ENCODE data around the gene FAM13C. TPM values are rescaled to one million over a fixed set of nuclear protein-coding genes. Genes with fewer than 3 reads are reported as not detected.

Gene FAM13C
- total RNA-seq, 4 donors from 2014 or later, result 2.8 to 26.9 (median 7.1) TPM

DNA sequence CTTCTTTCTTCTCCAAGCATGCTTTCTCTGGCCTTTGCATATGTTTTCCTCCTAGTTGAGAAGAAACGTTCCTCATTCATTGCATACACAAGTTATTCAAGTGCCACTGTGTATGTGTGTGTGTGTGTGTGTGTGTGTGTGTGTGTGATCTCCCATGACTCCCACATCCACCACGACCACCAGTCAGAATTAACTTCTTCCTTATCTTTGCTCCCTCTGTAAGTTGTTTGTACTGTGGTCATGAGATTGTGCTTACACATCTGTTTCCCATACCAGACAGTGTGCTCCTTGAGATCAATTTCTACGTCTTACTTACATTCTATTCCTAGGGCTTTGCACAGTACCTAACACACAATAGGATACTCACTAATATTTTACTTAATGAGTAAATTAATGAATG lies 22.4 kb upstream of the FAM13C start:
- 50 to 53% methylated on average over 3 of the region's 3 CpGs for WGBS, 2 donors

GRCh38 chr10:59383908-59384307 lies 21.6 kb upstream of the FAM13C start:
- WGBS, 2 donors, result 61 to 68% methylated on average over 3 of the region's 3 CpGs
- peaks cover 0 to 11% (median 0%) of the 10 kb centered on the region in 3 donors for H3K4me1 ChIP-seq
- no peaks in the 10 kb centered on the region for H3K36me3 ChIP-seq
- peak overlapping the region in 3 of 4 donors; percentile 72 to 78 (median 75) for H3K27ac ChIP-seq
- no peak overlapping the region for H3K4me3 ChIP-seq
- H3K9me3 ChIP-seq, result no peaks in the 10 kb centered on the region
- H3K27me3 ChIP-seq, result no peaks in the 10 kb centered on the region
- intact Hi-C loops (cut with DNase I), result no loop called here
- TF ChIP-seq POLR2A (IDR thresholded peaks at IDR 0.05) (no peak), CTCF (IDR thresholded peaks at IDR 0.05) (no peak)
- DNase-seq, result no peak

More for the DNA sequence above, 22.4 kb upstream of the FAM13C start:
- intact Hi-C loops (cut with DNase I), result no loop called here
- no peaks in the 10 kb centered on the region for H3K27me3 ChIP-seq
- H3K4me1 ChIP-seq, result peaks cover 0 to 11% (median 0%) of the 10 kb centered on the region in 3 donors
- TF ChIP-seq CTCF (IDR thresholded peaks at IDR 0.05) (no peak), POLR2A (IDR thresholded peaks at IDR 0.05) (no peak)
- H3K27ac ChIP-seq, result no peak overlapping the region
- H3K4me3 ChIP-seq, result no peak overlapping the region
- H3K9me3 ChIP-seq, result no peaks in the 10 kb centered on the region
- no peak for DNase-seq
- H3K36me3 ChIP-seq, result no peaks in the 10 kb centered on the region

DNA sequence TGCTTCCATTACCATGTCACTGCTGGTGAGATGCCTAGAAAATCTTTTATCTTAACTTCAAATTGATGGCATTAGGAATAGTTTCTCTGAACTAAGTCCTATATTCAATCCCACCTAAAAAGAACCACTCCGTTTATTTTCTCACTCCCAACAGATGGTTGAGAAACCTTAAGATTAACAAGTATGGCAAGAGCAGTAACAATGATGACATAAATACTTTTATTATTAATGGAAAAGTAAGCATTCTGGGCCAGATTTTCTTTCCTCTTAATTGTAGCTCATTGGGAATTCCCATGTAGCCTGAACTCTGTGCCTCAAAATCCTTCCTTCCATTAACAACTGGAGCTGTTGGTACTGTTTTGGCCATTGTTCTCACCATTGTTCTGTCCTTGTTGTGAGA lies 21.1 kb upstream of the FAM13C start:
- 45 to 48% methylated on average over 1 of the region's 1 CpG for WGBS, 2 donors
- H3K4me1 ChIP-seq, result peaks cover 0 to 11% (median 0%) of the 10 kb centered on the region in 3 donors
- no peaks in the 10 kb centered on the region for H3K27me3 ChIP-seq
- DNase-seq, result no peak
- H3K9me3 ChIP-seq, result no peaks in the 10 kb centered on the region
- H3K27ac ChIP-seq, result peak overlapping the region in 3 of 4 donors; percentile 72 to 78 (median 75)
- no peaks in the 10 kb centered on the region for H3K36me3 ChIP-seq
- H3K4me3 ChIP-seq, result no peak overlapping the region
- intact Hi-C loops (cut with DNase I), result no loop called here
- no peak for TF ChIP-seq POLR2A (IDR thresholded peaks at IDR 0.05)
- no peak for TF ChIP-seq CTCF (IDR thresholded peaks at IDR 0.05)

DNA sequence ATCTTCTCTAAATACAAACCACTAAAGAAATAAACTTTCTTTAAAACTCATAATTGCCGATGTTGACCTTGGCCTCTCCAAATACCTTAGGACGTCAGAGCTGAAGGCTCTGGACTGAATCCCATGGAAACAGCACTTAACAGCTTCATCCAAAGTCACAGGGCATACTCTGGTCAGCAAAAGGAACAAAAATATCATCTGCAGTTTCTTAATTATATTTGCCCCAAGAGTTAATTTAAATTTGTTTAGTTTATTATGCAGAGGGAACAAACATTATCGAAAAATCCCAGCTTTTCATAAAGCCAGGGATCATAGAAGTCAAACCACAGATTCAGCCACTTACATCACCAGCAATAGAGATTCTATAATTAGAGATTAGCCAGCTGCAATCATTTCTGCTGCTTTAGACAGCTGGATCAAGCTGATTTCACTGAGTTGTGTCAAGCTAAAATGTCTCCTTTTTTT lies 20.5 kb upstream of the FAM13C start:
- Histone ChIP-seq H3K27ac (peak overlapping the region in 3 of 4 donors; percentile 72 to 78 (median 75)), H3K4me1 (peaks cover 0 to 11% (median 0%) of the 10 kb centered on the region in 3 donors), H3K9me3 (no peaks in the 10 kb centered on the region), H3K36me3 (no peaks in the 10 kb centered on the region), H3K27me3 (no peaks in the 10 kb centered on the region), H3K4me3 (no peak overlapping the region)
- 41 to 62% methylated on average over 3 of the region's 3 CpGs for WGBS, 2 donors
- DNase-seq, result no peak
- TF ChIP-seq CTCF (IDR thresholded peaks at IDR 0.05), result no peak
- no peak for TF ChIP-seq POLR2A (IDR thresholded peaks at IDR 0.05)
- intact Hi-C loops (cut with DNase I), result no loop called here

DNA sequence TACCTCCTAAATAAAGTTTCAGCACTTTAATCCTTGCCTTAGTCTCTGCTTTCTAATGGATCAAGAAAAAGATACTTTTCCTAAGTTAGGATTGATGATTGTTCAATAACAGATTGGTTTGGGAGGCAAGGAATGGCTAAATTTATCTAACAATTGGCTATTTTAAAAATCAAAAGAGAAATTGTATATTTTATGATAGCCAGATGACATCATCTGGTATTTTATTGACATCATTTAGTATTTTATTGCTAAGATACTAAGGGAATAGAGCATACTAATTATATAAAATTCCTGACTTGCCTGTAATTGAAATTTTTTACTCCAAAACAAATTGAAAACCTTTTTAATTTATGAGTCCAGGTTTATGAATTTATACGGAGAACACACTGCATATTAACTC lies 19.3 kb upstream of the FAM13C start:
- intact Hi-C loops (cut with DNase I), result no loop called here
- no peaks in the 10 kb centered on the region for H3K9me3 ChIP-seq
- H3K27me3 ChIP-seq, result no peaks in the 10 kb centered on the region
- DNase-seq, result no peak
- 37 to 52% methylated on average over 1 of the region's 1 CpG for WGBS, 2 donors
- TF ChIP-seq CTCF (IDR thresholded peaks at IDR 0.05) (no peak), POLR2A (IDR thresholded peaks at IDR 0.05) (no peak)
- H3K4me1 ChIP-seq, result peaks cover 0 to 11% (median 0%) of the 10 kb centered on the region in 3 donors
- no peaks in the 10 kb centered on the region for H3K36me3 ChIP-seq
- no peak overlapping the region for H3K4me3 ChIP-seq
- H3K27ac ChIP-seq, result peak overlapping the region in 2 of 4 donors; percentile 72 to 78
